Ovary (tissue), 3 donors: Measurements from ENCODE around the gene NMT2.

Source experiments
- EP300 ChIP-seq: sonication (generic); formaldehyde crosslinking; IDR thresholded peaks from one replicate; pipeline ENCODE4 v1.6.1; 2017; ENCODE audit warnings: antibody characterized with exemption
- POLR2A ChIP-seq: fragments of 450-650 bp; IDR thresholded peaks from one replicate; pipeline ENCODE4 v1.6.1; 2017; ENCODE audit warnings: antibody characterized with exemption, mild to moderate bottlenecking, moderate library complexity
- TF ChIP-seq, protein P1 (sequence below), 3 donors: fragments of 450-650 bp in 2 of 3; fragments of 200-600 bp in 1 of 3; IDR thresholded peaks; one replicate each; pipeline versions ENCODE4 v1.5.1 to v1.8.0; 2016 to 2022; ENCODE audit warnings: antibody characterized with exemption in 3 of 3, mild to moderate bottlenecking in 1 of 3
- donor health status: DM: no; HTN: no; CAD: no.

DNA sequence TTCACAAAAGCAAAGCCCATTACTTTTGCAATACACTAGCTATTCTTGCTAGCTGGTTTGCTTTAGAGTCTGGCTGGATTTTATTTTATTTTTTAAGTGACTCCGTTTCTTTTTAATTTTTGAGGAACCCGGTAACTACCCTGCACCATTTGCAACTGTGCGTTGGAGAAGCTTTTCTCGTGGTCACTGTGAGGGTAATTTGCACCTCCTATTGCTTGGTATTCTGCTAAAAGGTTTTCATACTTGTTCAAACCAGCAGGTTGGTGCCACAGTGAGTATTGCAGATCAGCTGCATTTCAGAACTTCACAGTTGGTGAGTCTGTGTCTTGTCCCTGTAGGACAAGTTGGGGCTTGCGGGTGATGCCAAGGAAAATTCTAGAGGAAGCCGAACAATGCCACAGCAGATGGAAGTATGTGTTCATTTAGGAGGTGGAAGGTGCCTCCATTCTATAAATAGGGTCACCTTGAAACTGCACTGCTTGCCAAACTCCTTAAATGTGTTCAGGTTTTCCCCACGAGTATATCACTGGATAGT is 3.9 kb upstream of the NMT2 start:
- TF ChIP-seq, protein P1, sequence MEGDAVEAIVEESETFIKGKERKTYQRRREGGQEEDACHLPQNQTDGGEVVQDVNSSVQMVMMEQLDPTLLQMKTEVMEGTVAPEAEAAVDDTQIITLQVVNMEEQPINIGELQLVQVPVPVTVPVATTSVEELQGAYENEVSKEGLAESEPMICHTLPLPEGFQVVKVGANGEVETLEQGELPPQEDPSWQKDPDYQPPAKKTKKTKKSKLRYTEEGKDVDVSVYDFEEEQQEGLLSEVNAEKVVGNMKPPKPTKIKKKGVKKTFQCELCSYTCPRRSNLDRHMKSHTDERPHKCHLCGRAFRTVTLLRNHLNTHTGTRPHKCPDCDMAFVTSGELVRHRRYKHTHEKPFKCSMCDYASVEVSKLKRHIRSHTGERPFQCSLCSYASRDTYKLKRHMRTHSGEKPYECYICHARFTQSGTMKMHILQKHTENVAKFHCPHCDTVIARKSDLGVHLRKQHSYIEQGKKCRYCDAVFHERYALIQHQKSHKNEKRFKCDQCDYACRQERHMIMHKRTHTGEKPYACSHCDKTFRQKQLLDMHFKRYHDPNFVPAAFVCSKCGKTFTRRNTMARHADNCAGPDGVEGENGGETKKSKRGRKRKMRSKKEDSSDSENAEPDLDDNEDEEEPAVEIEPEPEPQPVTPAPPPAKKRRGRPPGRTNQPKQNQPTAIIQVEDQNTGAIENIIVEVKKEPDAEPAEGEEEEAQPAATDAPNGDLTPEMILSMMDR (IDR thresholded peaks at IDR 0.05), result no peak
- TF ChIP-seq POLR2A (no peak), EP300 (no peak)
